Fibroblast of skin of left quadriceps (primary cell): Measurements from ENCODE around the gene RAB8B.

Experiments used
- DNase-seq, 2 experiments: peaks; one replicate each; pipeline ENCODE4 v3.0.0-alpha.2; 2013; ENCODE audit warnings: low read depth in 2 of 2

The RAB8B gene

DNA sequence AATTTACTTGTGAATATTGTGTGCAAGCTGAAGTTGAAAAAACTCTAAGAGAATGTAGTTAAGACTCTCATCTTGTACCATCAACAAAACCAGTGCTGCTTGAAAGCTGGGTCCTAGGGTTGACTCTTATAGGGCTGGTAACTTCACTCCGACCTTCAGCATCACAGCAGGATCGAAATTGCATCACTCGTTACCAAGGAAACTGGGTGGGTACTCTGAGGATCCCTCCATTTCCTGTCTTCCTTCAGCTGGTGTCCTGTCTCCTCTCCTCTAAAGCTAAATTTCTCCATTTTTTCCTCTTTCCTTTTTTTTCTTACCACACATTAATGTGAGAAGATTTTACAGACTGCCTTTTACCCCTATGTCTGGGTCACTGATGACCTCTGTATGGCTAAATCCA, 85.0 kb downstream of the RAB8B start:
- no peak for DNase-seq

DNA sequence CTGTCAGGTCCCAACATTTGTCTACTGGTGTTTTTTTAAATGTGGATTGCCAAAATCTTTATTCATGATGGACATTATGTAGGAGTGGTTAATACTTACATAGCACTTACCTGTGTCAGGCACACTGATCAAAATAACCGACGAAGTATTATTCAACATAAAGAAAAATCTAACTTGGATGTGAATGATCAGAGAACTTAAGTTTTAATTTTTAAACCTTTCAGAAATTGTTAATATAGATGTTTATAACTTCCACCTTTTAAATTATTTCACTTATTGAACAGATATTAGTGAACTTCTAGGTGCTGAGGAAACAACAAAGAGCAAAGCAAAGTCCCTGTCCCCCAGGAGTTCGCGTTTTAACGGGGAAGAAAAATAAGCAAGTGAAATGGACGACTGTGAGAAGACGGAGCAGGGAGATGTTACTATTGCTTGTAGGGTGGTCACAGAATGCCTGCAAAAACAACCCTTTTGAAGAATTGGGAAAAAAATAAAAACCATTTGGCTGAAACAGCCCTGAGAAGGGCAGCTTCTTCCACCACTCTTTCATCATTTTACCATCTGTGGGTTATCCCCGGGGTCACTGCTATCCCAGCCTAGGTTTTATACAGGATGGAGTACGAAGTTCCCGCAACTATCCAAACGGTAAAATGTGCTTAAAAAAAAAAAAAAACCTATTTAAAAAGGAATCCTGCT, 87.1 kb downstream of the RAB8B start:
- no peak for DNase-seq

DNA sequence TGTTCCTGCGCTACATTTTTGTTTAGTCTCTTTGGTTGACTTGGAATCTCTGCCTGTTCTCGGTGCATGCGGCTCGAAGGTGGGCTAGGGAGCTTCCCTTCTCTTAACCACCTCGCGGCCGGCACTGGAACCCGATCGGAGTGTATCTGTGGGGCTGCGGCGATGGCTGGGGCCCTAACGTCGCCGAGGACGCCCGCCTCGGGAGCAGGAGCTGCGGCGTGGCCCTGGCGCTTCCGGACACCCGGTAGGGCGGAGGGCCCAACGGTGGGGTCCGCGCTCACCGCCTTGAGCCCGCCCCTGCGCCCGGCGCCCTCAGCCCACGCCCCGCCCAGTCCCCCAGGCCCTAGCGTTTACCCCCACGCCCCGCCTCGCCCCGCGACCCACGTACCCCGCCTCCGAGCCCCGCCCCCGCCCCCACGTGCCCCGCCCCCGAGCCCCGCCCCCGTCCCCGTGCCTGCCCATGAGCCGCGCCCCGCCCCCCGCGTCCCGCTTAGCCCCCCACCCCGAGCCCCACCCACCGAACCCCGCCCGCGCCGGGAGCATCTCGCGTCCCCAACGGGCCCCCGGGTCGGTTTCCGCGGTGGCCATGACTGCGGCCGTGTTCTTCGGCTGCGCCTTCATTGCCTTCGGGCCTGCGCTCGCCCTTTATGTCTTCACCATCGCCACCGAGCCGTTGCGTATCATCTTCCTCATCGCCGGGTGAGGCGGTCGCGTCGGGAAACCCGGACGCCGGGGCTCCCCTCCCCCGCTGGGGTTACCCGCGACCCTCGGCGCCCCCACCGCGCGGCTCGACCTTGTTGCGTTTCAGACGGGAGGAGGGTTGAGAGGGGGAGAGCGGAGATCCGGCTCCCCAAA, 87.9 kb downstream of the RAB8B start, which contains the start of gene APH1B:
TSS of gene APH1B (plus strand) at position 568 of the 855 bp plus-strand sequence. CDS start at position 587, 19 bp downstream.
- peak; percentile 44 to 45 for DNase-seq

GRCh38 chr15:63277893-63278456, 88.6 kb downstream of the RAB8B start:
- DNase-seq, result no peak

GRCh38 chr15:63283126-63283525, 93.7 kb downstream of the RAB8B start:
- DNase-seq, result no peak

DNA sequence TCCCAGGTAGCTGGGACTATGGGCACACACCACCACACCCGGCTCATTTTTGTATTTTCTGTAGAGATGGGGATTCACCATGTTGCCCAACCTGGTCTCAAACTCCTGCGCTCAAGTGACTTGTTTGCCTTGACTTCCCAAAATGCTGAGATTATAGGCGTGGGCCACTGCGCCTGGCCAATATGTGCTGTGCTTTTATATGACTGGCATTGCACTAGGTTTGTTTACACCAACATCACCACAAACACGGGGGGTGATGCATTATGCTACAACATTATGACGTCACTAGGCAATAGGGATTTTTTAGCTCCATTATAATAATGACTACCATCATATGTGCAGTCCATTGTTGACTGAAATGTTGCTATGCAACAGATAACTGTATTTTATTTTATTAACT, 94.9 kb downstream of the RAB8B start:
- DNase-seq, result no peak

GRCh38 chr15:63287109-63287508, 97.7 kb downstream of the RAB8B start:
- no peak for DNase-seq

DNA sequence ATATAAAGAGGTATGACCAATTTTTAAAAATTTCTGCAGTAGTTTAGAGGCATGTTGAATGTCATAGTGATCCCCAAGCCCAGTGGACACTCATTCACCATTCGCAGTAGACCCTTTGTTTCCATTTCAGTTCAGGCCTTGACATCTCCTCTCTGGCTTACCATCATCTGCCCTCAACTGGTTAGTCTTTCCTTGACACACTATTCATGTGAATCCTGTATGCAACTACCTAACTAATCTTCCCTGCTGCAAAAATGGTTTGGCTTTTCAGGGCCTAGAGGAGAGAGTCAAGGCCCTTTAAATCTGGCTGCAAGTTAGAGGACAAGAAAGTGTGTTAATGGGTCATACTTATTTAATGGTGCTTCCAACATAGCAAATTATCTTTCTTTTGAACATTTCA, 98.9 kb downstream of the RAB8B start:
- DNase-seq, result no peak

- DNase-seq, result peak; percentile 36 to 42
Observed at GRCh38 chr15:63288778-63289378, 99.5 kb downstream of the RAB8B start.

- peak; percentile 82 for DNase-seq
Observed at GRCh38 chr15:63291507-63291906, 102.1 kb downstream of the RAB8B start.

GRCh38 chr15:63292241-63292640, 102.8 kb downstream of the RAB8B start:
- DNase-seq, result no peak

GRCh38 chr15:63292771-63293170, 103.4 kb downstream of the RAB8B start:
- DNase-seq, result no peak

DNA sequence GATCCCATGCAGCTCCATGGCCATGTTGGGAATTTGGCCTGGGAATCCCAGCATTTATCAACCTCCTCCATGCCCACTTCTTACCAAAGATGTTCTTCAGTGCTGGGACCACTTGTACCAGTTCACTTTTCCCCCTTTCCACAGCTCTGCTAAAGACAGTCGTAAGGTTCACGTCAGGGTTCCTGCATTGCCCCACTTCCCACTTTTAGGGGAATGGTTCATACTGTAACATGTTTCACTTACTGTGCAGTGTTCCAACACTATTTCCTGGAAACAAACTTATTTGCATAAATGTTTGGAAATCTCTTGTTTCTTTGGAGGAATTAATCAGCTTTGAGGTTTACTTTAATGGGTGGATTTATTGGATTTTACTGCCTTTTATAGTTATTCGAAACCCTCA, 105.0 kb downstream of the RAB8B start:
- no peak for DNase-seq

GRCh38 chr15:63295341-63295740, 105.9 kb downstream of the RAB8B start:
- DNase-seq, result no peak

DNA sequence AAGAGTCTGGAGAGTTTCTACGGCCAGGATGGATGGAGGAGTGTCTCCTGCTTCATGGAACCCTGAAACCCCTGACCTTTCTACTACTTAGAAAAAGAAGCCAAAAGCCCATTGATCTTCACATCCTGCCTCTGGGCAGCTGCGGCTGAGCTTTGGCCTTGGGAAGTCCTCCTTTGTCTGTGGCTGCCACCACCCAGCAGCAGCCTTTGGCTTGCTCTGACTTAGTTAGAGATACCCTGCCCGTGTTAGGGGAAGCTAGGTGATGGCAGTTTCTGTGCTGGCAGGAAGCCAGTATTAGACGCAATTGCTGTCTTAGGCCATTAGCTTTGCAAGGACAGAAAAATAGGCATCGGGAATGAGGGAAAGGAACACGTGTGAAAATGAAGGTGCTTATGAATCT, 106.8 kb downstream of the RAB8B start:
- no peak for DNase-seq

DNA sequence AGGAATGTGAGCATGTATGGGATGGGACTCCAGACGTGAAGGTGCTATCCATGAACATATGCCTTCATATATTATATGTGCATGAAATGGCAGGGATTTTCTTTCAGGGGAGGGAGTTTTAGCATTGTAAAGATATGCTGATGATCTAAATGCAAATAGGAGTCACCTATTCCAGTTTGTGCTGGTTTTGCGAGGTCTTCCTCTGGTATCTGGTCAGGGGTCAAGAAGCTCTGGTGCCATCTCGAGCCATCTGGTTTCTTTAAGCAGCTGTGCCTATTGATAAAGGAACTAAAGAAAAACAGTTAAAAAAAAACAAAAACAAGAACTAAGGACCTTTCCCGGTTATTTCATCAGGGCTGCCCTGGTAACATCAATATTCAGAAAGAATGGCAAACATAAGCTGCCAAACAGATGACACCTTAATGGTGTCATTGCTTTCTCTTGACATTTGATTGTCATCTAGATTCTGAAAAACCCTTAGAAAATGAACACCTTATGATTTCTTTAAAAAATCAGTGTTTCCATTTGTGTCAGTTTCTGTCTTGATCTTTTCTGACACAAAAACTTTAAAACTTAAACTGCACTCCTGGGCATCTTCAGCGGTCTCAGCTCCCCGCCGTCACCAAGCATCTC, 110.7 kb downstream of the RAB8B start:
- no peak for DNase-seq

DNA sequence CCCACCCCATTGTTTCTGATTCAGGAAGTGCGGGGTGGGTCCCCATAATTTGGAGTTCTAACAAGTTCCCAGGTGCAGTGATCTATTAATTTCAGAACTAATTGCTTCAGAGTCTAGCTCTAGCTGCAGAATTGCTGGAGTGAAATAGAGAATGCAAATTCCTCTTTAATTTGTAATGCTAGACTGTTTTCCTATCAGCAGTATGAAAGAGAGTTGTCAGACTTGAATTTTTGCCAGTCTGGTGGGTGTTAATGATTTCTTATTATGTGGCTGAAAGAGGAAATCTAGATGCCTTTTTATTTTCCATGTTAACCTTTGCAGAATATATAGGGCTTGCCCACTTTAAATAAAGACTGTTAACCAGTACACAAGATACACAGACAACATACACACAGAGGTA, 111.7 kb downstream of the RAB8B start:
- DNase-seq, result no peak

DNA sequence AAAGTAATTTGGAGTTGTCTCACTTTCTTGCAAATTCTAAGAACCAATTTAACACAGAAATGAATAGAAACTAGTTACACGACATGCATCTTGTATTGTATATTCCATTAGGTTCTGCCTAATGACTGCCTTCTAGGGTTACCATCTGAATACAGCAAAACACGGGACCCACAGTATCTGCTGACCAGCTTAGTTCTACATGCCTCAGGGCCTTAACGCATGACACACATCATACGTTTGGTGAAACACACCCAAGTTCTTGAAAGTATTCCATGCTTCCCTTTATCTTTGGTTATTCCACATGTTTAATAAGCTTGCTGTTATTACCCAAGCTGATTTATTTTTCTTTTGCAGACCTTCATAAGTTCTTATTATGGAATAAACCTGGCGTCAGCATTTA, 115.9 kb downstream of the RAB8B start:
- DNase-seq, result no peak

- no peak for DNase-seq
Observed at GRCh38 chr15:63306492-63307073, 117.2 kb downstream of the RAB8B start.

DNA sequence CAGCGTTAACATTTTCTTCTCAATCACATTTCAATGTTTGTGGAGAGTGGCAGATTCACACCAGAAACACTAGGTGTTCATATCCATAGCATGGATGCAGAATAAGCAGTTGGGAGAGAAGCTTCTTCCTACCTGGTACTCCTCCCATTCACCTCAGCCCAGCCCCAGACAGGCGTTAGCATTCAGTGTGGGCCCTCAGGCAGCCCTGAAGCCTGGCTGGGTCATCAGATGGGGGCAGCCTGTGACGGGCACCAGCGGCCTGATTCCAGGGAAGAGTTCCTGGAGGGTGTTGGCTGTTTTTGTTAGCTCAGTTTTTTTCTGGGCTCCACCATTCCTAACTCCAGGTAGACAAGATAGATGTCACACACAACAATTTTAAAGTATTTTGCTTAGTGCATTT, 119.1 kb downstream of the RAB8B start:
- no peak for DNase-seq

- no peak for DNase-seq
Observed at GRCh38 chr15:63308947-63309346, 119.5 kb downstream of the RAB8B start.

DNA sequence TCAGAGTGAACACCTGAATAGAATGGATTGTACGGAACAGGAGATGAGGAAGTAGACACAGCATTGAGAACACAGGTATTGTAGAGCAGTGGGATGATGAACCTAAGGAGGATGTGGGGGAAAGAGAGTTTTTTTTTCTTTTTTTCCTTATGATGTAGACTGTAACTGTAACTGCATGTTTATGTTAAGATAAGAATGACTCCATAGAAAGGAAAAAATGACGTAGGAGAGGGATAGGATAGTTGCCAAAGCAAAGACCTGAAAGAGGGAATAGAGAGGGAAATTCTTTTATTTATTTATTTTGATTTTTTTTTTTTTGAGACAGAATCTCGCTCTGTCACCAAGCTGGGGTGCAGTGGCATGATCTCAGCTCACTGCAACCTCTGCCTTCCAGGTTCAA, 121.2 kb downstream of the RAB8B start:
- no peak for DNase-seq
